NCI-H2227 treated with DMSO at 0.1 percent for 48 hours (cell line): ENCODE results near the gene GSTM1.

Experiments used
- DNase-seq: peaks from one replicate; lab custom pipeline; 2025; lab: John Stamatoyannopoulos, UW

GSTM1 gene

GRCh38 chr1:109728870-109729269 is 41.3 kb downstream of the GSTM1 start:
- no peak for DNase-seq

DNA sequence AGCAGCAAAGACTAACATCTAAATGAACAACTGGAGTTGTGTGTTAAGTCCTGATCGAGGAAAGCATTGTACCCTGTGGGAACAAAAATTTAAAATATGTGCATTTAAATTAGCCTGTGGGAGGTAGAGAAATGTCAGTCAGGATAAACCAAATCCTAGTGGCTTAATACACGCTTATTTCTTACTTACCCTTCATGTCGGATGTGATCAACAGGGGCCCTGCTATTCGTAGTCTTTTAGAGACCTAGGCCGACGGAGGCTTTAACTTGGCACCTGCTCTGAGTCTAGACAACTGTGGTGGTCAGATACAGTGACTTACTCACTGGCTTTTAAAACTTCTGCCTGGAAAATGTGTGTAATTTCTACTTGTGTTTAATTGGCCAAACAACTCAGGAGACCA is 43.0 kb downstream of the GSTM1 start:
- no peak for DNase-seq

- DNase-seq, result no peak
Observed at GRCh38 chr1:109732390-109732881, 44.8 kb downstream of the GSTM1 start.

DNA sequence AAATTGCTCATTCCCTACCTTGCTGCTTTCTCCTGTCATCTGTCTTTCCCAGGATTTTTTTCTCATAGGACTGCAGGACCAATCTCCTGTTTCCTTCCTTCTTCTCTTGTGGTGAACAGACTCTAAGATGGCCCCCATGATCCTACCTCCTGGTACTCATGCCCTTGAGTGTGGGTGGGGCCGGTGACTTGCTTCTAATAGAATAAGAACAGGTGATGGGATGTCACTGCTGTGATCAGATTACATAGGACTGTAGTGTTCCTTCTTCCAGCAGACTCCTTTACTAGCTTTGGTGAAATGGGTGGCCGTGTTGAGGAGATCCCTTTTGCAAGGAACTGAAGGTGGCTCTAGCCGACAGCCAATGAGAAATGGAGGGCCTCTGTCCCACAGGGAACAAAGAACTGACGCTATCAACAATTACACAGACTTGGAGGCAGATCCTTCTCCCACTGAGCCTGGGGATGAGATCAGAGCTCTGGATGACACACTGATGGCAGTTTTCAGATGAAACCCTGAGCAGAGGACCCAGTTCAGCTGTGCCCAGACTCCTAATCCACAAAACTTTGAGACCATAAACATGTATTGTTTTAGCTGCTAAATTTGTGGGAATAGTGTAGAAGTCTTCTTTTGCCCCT is 45.7 kb downstream of the GSTM1 start:
- no peak for DNase-seq

DNA sequence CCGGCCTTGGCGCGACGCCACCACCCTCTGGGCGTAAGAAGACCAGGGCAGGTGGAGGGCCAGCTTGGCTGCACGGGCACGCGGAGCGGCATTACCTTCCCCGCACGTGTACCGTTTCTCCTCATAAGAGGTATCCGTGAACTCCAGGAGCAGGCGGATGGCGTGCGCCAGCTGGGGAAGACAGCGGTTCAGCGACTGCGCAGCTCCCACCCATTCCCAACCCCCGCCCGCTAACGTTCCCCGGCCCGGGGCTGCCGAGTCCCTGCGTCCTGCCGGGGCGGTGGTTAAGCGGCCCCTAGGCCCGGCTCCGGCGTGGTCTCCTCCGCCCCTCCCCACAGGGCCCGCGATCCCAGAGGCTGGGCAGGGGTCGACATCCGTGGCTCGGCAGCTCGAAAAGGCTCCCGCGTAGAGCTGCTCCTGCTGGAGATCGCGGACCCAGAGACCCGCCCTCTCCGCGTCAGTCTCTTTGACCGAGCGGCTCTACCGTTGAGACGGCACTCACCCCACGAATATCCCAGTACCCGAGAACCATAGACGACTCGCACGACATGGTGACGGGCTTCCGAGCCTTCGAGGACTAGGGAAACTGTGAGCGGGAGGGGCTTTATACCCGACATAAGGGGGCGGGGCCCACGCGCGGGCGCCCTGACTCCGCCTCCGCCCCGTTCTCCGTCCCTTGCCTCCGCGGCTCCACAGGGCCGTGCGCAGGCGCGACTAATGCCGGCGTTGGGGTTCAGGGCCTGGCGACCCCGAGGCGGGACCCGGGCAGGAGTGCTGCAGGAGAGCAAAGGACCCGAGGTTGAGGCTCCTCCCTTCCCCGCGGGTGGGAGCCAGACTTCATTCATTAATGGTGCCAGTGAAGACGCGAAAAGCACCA is 52.4 kb downstream of the GSTM1 start:
- DNase-seq, result peak; percentile 70

DNA sequence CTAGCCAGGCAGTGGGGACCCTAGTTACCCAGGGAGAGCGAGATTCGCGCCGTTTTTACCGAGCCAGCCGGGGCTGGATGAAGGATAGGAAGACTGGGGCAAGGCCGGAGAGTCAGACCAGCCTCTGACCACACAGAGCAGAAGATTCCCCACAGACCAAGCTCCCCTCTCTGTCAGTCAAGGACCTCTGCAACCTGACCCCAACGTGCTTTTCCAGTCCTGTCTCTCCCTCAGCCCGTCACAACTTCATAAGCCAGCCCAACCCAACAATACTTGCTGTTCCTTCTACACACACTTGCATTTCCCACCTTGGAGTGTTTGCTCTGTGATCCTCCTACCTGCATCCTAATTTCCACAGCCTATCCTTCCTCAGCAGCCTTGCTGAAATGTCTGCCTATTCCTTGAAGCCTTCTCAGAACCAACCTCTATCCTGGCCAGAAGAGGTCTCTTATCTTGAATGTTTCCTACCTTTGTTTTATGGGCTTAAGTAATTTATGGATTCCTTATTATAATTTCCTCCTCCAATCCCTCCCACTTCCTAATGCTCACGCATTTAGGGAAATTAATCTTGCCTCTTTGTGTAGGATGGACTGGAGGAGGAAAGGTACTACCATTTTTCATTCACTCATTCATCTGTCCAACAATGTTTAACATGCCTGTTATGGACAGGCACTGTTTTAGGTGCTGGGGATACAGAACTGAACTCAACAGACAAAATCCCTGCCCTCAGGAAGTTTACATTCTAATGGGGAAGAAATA is 53.2 kb downstream of the GSTM1 start, which contains the start of gene GSTM3:
Gene GSTM3 (minus strand): TSS at position 424 of the 759 bp plus-strand sequence. CDS start 751 bp downstream, outside the sequence.
- DNase-seq, result no peak
